ENCODE data around the gene COQ5.

GRCh38 chr12:120470150-120470784 lies 58.7 kb downstream of the COQ5 start:
- no peak for TF ChIP-seq YY1 (IDR thresholded peaks at IDR 0.05; ENCODE audit: insufficient read depth, insufficient read length)
- no peak for TF ChIP-seq ZNF274 (IDR thresholded peaks at IDR 0.05; ENCODE audit: low read depth, low read length)

Measured in NT2/D1 (cell line).